PC-3 (cell line): ENCODE data around the gene ITGB1. TPM values are rescaled to one million over a fixed set of nuclear protein-coding genes. Genes with fewer than 3 reads are reported as not detected.
"Not testable (repeated sequence)": the region's sequence is repeated elsewhere in the genome, so short reads cannot be mapped to it uniquely, and the experiment has no call there.

ENCODE experiments used
- ATAC-seq: fragments of 200-7000 bp; cut with Tn5 transposase; 2 replicates; pipeline ENCODE4 v1.9.1; 2020; ENCODE audit warnings: mild to moderate bottlenecking, moderate library complexity
- BruUV-seq: library from RNA; stranded (reverse); fragments of 400-500 nt; replicated peaks from 2 replicates; lab custom pipeline; 2021; lab: Mats Ljungman, UMichigan
- CTCF ChIA-PET: fragments of 300-600 bp; sonication (Branson Sonifier 250); formaldehyde crosslinking; loops from one replicate; lab custom pipeline; 2022; ENCODE audit warnings: antibody characterized with exemption; lab: Charles Lee
- POLR2A ChIA-PET: fragments of 300-600 bp; sonication (Branson Sonifier 250); formaldehyde crosslinking; loops from one replicate; lab custom pipeline; 2022; ENCODE audit warnings: antibody characterized with exemption; ENCODE audit not compliant: unreplicated experiment; lab: Charles Lee
- DNase-seq: peaks from one replicate; pipeline ENCODE4 v3.0.0-alpha.2; 2015
- H2AFZ ChIP-seq: fragments of 300-600 bp; sonication (generic); 2 replicates; pipeline ENCODE4 v1.6.0; 2016; ENCODE audit warnings: antibody characterized with exemption, low read length
- H3F3A ChIP-seq: fragments of 300-600 bp; sonication (generic); one replicate; pipeline ENCODE4 v1.6.0; 2017; ENCODE audit warnings: antibody characterized with exemption, low read length, control low read depth, mild to moderate bottlenecking; ENCODE audit not compliant: unreplicated experiment
- H3K27ac ChIP-seq: fragments of 300-600 bp; sonication (generic); 2 replicates; pipeline ENCODE4 v1.5.1; 2016; ENCODE audit warnings: mild to moderate bottlenecking, low read length
- H3K27me3 ChIP-seq: fragments of 300-600 bp; sonication (generic); 2 replicates; pipeline ENCODE4 v1.6.1; 2016; ENCODE audit warnings: low read length, mixed read lengths
- H3K36me3 ChIP-seq: fragments of 300-600 bp; sonication (generic); 2 replicates; pipeline ENCODE4 v1.6.1; 2016; ENCODE audit warnings: low read depth, mixed run types, low read length, mixed read lengths
- H3K4me1 ChIP-seq: fragments of 300-600 bp; sonication (generic); 2 replicates; pipeline ENCODE4 v1.5.1; 2016; ENCODE audit warnings: low read length; ENCODE audit not compliant: insufficient read depth
- H3K4me2 ChIP-seq: fragments of 300-600 bp; sonication (generic); 2 replicates; pipeline ENCODE4 v1.6.0; 2016; ENCODE audit warnings: low read length
- H3K4me3 ChIP-seq: fragments of 300-600 bp; sonication (generic); 2 replicates; pipeline ENCODE4 v1.5.1; 2016; ENCODE audit warnings: mild to moderate bottlenecking, low read length, mixed read lengths
- H3K79me2 ChIP-seq: fragments of 300-600 bp; sonication (generic); 2 replicates; pipeline ENCODE4 v1.6.1; 2017; ENCODE audit warnings: low read length, mixed read lengths
- H3K9ac ChIP-seq: fragments of 300-600 bp; sonication (generic); 2 replicates; pipeline ENCODE4 v1.6.0; 2016; ENCODE audit warnings: mild to moderate bottlenecking, low read length
- H3K9me2 ChIP-seq: fragments of 300-600 bp; sonication (generic); replicated peaks from 2 replicates; pipeline ENCODE4 v1.6.1; 2016; ENCODE audit warnings: mixed run types, low read length, mixed read lengths
- H3K9me3 ChIP-seq: fragments of 300-600 bp; sonication (generic); 2 replicates; pipeline ENCODE4 v1.6.1; 2016; ENCODE audit warnings: low read length, mixed read lengths
- H4K20me1 ChIP-seq: fragments of 300-600 bp; sonication (generic); 2 replicates; pipeline ENCODE4 v1.6.1; 2016; ENCODE audit warnings: low read length, mixed read lengths
- CTCF ChIP-seq: fragments of 300-600 bp; sonication (generic); conservative IDR thresholded peaks from 2 replicates; pipeline ENCODE4 v1.5.1; 2017; ENCODE audit warnings: antibody characterized with exemption, low read depth, mild to moderate bottlenecking, low read length
- EZH2 ChIP-seq: fragments of 300-600 bp; sonication (generic); IDR thresholded peaks from one replicate; pipeline ENCODE4 v1.6.1; 2017; ENCODE audit warnings: antibody characterized with exemption, mild to moderate bottlenecking, low read length; ENCODE audit not compliant: unreplicated experiment
- EZH2phosphoT487 ChIP-seq: fragments of 300-600 bp; sonication (generic); IDR thresholded peaks from 2 replicates; pipeline ENCODE4 v1.6.1; 2018; ENCODE audit warnings: mild to moderate bottlenecking, antibody characterized with exemption, low read length, borderline replicate concordance
- intact Hi-C: fragments of 100-400 bp; cut with micrococcal nuclease; formaldehyde crosslinking; loops from 2 replicates; pipeline ENCODE4 v1.9.0; 2023
- total RNA-seq: library from RNA; depleted of rRNA; stranded (reverse); fragments of >200 nt; gene quantifications from 2 replicates; pipeline ENCODE4 v1.2.3, GENCODE V29; 2014

ITGB1 gene
- total RNA-seq, 1 experiment from 2014 or later, result 1,010 TPM

DNA sequence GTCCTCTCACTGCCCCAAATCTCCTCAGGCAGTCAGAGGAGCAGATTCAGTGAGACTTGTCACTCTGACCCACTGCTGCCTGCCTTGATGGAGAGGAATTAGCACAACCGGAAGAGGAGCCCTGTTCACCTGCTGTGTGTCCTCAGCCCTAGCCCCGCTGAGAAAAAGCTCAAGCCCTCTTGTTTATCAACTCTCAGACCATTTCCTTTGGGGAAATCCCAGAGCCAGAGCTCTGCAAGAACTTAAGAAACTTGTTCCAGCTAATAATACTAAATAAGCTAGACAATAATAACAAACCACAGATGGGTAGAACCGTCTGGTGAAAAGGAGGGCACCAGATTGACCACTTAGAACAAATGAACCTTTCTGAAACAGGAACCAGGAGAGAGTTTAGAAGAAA is 37.7 kb upstream of the ITGB1 start:
- no TSS peak for BruUV-seq
- DNase-seq, result no peak
- Histone ChIP-seq H3K9ac (no peak overlapping the region), H2AFZ (no peak overlapping the region), H3K27ac (no peak overlapping the region), H3K36me3 (no peaks in the 10 kb centered on the region; the same call in 1 of the 2 replicates), H3F3A (no peaks in the 10 kb centered on the region), H3K4me1 (peaks cover 8% of the 10 kb centered on the region; the same call in 1 of the 2 replicates), H3K79me2 (no peaks in the 10 kb centered on the region), H3K4me2 (no peak overlapping the region), H3K9me3 (peaks cover 5% of the 10 kb centered on the region; the same call in 1 of the 2 replicates), H3K27me3 (no peaks in the 10 kb centered on the region), H3K4me3 (no peak overlapping the region), H3K9me2 (no peaks in the 10 kb centered on the region), H4K20me1 (no peaks in the 10 kb centered on the region)
- TF ChIP-seq CTCF (no peak), EZH2 (no peak)
- intact Hi-C loops, result no loop called here
- CTCF ChIA-PET, result no interaction called here
- ATAC-seq, result no peak
- POLR2A ChIA-PET, result interaction anchor here (0.7 kb wide), 1 partner anchor 41 kb away, joined by 3 read pairs; no protein-coding TSS in a partner anchor

DNA sequence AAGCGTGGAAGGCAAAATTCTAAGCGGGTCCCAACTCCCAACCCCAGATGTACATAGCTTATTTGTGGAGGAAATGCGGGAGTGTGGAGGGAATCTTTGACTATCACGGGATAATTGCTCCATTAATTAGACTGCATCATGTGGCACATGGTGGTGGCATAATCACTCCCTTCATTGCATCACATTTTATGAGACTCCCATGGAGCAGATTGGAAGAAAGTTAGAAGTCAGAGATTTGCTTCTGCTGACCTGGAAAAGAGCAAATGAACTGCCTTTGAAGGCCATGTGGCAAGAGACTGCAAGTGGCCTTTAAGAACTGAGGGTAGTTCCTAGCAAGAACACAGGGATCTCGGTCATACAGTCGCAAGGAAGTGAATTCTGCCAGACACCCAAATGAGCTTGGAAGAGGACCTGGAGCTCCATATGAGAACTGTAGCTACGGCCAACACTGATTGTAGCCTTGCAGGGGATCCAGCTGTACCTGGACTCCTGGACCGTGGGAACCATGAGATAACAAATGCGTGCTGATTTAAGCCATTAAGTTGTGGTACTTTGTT is 37.1 kb upstream of the ITGB1 start:
- Histone ChIP-seq H3K4me2 (no peak overlapping the region), H2AFZ (no peak overlapping the region), H3K27me3 (no peaks in the 10 kb centered on the region), H3K4me3 (no peak overlapping the region), H3K4me1 (peaks cover 8% of the 10 kb centered on the region; the same call in 1 of the 2 replicates), H3K9ac (no peak overlapping the region), H3K9me2 (no peaks in the 10 kb centered on the region), H3K79me2 (no peaks in the 10 kb centered on the region), H4K20me1 (no peaks in the 10 kb centered on the region), H3K9me3 (peaks cover 5% of the 10 kb centered on the region; the same call in 1 of the 2 replicates), H3K36me3 (no peaks in the 10 kb centered on the region; the same call in 1 of the 2 replicates), H3F3A (no peaks in the 10 kb centered on the region), H3K27ac (no peak overlapping the region)
- CTCF ChIA-PET, result no interaction called here
- no peak for DNase-seq
- intact Hi-C loops, result no loop called here
- no TSS peak for BruUV-seq
- ATAC-seq, result no peak
- POLR2A ChIA-PET, result interaction anchor here (0.7 kb wide), 1 partner anchor 106 kb away, joined by 3 read pairs; no protein-coding TSS in a partner anchor
- TF ChIP-seq EZH2phosphoT487, result no peak
- no peak for TF ChIP-seq CTCF
- no peak for TF ChIP-seq EZH2

- H2AFZ ChIP-seq, H3K27me3 ChIP-seq, H3K27ac ChIP-seq, CTCF ChIA-PET, ATAC-seq, BruUV-seq, H4K20me1 ChIP-seq, H3F3A ChIP-seq, DNase-seq, H3K4me2 ChIP-seq, H3K36me3 ChIP-seq, H3K4me1 ChIP-seq, H3K9me3 ChIP-seq, H3K9ac ChIP-seq, intact Hi-C loops, H3K9me2 ChIP-seq, H3K4me3 ChIP-seq, H3K79me2 ChIP-seq: not testable (repeated sequence)
- POLR2A ChIA-PET, result interaction anchor here (0.7 kb wide), 1 partner anchor 106 kb away, joined by 3 read pairs; no protein-coding TSS in a partner anchor
These were observed 36.6 kb upstream of the ITGB1 start for GRCh38 chr10:32994632-32995031.

DNA sequence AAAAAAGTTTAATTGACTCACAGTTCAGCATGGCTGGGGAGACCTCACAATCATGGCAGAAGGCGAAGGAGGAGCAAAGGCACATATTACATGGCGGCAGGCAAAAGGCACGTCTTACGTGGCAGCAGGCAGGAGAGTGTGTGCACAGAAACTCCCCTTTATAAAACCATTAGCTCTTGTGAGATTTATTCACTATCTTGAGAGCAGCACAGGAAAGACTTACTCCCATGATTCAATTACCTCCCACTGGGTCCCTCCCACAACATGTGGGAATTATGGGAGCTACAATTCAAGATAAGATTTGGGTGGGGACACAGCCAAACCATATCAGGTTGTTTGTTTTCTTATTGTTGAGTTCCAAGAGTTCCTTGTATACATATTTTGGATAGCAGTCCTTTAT is 34.3 kb upstream of the ITGB1 start:
- H4K20me1 ChIP-seq, H3K79me2 ChIP-seq, H3K4me2 ChIP-seq, H3K4me3 ChIP-seq, BruUV-seq, H3K36me3 ChIP-seq, H3K9ac ChIP-seq, H2AFZ ChIP-seq, CTCF ChIA-PET, H3K27me3 ChIP-seq, H3K9me2 ChIP-seq, H3K9me3 ChIP-seq, DNase-seq, ATAC-seq, H3K27ac ChIP-seq, H3F3A ChIP-seq, H3K4me1 ChIP-seq, intact Hi-C loops: not testable (repeated sequence)
- POLR2A ChIA-PET, result interaction anchor here (0.7 kb wide), 1 partner anchor 67 kb away, joined by 3 read pairs; no protein-coding TSS in a partner anchor
